Adipose tissue (tissue), 3 donors: ENCODE data around the gene PPP4R3B. TPM values are rescaled to one million over a fixed set of nuclear protein-coding genes. Genes with fewer than 3 reads are reported as not detected.
"Not testable (repeated sequence)": the region's sequence is repeated elsewhere in the genome, so short reads cannot be mapped to it uniquely, and the experiment has no call there.

Source experiments
- H3K27ac ChIP-seq: one replicate; pipeline ENCODE4 v1.5.1; 2013; ENCODE audit warnings: low read depth, low read length
- WGBS, 3 donors: extraction: QIAGEN DNeasy Blood & Tissue Kit; methylation state at CpG; one replicate each; pipeline ENCODE4 v1.1.7; 2013; 5-methylcytosine and 5-hydroxymethylcytosine counted together
- polyA plus RNA-seq, 3 donors: library from polyadenylated mRNA; stranded (reverse); fragments of 200-250 nt; gene quantifications; one replicate each; pipeline ENCODE4 v1.2.3, GENCODE V29; 2013
- donor health status: healthy with polysubstance abuse.
- donor health status: Bipolar disorder and iron deficiency.
- donor health status: healthy.

The PPP4R3B gene
- polyA plus RNA-seq, 3 donors: 18.4 to 34.9 (median 22.7) TPM

DNA sequence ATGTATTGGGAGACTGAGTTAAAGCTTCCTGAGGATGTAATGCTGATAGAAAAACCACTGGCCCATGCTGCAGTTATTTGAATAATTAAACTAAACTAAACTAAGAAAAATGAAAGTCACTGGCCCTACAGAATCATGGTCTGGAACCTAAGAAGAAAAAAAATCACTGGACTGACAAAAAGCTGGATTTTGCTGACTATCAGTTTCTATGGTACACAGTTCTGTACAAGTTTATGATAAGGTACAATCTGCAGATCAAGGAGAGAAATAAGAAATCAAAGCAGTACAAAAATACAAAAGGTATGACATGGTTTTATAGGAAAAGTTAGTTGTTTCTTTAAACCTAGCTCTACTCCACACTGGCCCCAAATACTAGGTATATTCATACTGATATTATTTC lies 15.6 kb downstream of the PPP4R3B start:
- H3K27ac ChIP-seq: no peak overlapping the region

DNA sequence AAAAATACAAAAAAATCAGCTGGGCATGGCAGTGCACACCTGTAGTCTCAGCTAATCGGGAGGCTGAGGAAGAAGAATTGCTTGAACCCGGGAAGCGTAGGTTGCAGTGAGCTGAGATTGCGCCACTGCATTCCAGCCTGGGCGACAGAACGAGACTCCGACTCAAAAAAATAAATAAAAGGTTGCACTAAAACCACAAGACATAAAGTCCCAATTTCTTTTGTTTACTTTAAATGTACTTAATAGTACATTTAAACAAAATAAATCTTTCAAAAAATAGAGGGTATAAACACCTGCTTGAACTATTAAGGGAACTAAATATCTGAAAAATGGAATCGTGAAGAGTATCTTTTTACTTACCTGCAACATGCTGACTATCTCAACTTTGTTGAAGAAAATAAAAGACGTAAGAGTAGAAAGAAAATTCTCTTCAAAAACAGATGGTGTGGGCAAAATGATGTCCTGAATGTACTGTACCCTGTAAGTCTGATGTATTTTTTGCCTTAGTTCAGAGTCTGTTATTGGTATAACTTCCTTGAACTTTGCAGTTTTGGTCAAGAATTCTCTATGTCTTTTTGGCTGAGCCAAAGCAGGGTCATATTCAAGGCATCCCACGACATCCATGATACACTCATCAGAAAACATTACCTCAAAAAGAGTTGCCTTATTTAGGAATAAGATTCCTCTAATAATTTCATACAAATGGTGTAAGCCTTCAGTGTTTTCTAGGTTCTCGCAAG lies 19.2 kb downstream of the PPP4R3B start:
- 90 to 93% (median 91%) methylated on average over 11 of the region's 11 CpGs for WGBS, 3 donors
- no peak overlapping the region for H3K27ac ChIP-seq

GRCh38 chr2:55596795-55597194 lies 20.6 kb downstream of the PPP4R3B start:
- H3K27ac ChIP-seq: not testable (repeated sequence)
- WGBS, 3 donors: 97 to 100% (median 99%) methylated on average over 6 of the region's 6 CpGs

DNA sequence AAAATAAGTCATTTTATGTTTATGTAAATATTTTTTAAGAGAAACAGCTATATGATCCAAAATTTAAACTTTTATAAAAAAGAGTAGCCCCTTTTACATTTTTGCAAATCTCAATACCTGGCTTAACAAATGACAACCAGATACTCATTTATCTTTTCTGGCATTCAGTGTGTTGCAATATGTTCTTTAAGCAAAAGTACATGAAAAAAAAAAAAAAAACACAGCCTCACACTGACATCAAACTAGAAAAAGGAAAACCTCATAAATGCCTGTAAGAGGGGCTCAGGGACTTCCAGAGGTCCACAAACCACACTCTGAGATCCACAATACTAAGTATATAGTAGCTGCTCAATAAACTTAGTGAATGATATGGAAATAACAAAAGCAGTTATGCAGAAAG lies 21.9 kb downstream of the PPP4R3B start:
- H3K27ac ChIP-seq: no peak overlapping the region

DNA sequence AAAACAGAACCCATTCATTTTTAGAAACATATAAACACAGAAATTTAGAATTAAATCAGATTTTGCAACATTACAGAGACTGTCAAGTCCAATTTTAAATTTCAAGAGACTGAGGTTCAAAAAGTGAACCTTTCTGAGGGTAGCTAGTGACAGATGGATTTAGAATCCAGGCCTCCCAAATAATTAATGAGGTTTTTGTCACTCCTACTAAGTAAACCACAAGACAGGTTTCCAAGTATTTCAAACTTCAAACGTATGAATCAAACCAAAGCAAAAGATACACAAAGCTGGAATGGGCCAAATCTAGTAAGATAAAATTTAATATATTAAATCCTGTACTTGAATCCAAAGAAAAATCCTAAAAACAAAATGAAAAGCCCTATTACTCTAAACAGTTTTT lies 25.3 kb downstream of the PPP4R3B start:
- WGBS, 3 donors: 12 to 42% (median 37%) methylated on average over 1 of the region's 1 CpG
- no peak overlapping the region for H3K27ac ChIP-seq

DNA sequence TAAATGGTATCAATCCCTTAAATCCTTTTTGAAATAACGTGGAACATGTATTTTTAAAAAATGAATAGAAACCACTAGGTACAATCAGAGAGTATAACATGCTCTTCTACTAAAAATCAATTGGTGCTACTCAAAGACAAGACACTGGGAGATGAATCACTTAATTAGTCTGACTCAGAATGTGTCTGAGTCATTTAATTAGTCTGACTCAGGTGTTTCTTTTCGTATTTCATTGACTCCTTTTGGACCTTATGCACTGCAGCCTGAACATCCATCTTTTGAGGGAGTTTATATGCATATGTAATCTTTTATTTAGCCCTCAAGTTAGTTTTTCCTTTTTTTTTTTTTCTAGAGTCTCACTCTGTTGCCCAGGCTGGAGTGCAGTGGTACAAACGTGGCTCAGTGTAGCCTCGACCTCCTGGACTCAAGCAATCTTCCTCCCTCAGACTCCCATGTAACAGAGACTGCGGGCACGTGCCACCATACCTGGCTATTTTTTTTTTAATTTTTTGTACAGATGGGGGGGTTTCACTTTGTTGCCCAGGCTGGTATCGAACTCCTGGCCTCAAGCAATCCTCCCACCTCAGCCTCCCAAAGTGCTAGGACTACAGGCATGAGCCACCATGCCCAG lies 26.5 kb downstream of the PPP4R3B start:
- 72 to 92% (median 77%) methylated on average over 7 of the region's 7 CpGs for WGBS, 3 donors

GRCh38 chr2:55585451-55586080 lies 31.9 kb downstream of the PPP4R3B start:
- 67 to 82% (median 69%) methylated on average over 2 of the region's 2 CpGs for WGBS, 3 donors
- H3K27ac ChIP-seq: no peak overlapping the region

More for the DNA sequence above, 26.5 kb downstream of the PPP4R3B start:
- no peak overlapping the region for H3K27ac ChIP-seq

- H3K27ac ChIP-seq: no peak overlapping the region
- WGBS, 3 donors: 55 to 73% (median 65%) methylated on average over 4 of the region's 4 CpGs
Observed at GRCh38 chr2:55581874-55582547, 35.4 kb downstream of the PPP4R3B start.

DNA sequence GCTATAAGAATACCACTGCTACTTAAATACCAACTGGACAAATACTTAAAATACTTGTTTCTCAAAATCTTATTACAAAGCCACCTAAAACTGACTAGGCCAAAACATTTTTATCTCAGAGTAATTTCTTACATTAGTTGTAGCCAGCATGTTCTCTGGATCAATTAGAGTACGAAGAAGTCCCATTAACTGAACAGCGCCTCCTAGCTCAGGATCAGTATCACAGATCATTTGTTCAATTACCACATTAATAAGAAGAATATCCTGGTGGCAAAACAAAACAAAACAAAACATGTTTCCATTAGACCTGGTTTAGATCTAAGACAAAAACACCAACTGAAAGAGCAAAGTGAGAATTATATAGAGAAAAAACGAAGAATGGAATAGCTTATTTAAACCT lies 36.0 kb downstream of the PPP4R3B start:
- WGBS, 3 donors: 88 to 91% (median 88%) methylated on average over 3 of the region's 3 CpGs
- H3K27ac ChIP-seq: no peak overlapping the region

GRCh38 chr2:55569002-55569401 lies 48.4 kb downstream of the PPP4R3B start:
- H3K27ac ChIP-seq: not testable (repeated sequence)
- WGBS, 3 donors: 85 to 95% (median 90%) methylated on average over 8 of the region's 8 CpGs

GRCh38 chr2:55567298-55567697 lies 50.1 kb downstream of the PPP4R3B start:
- H3K27ac ChIP-seq: no peak overlapping the region
- 87 to 93% (median 89%) methylated on average over 4 of the region's 4 CpGs for WGBS, 3 donors

DNA sequence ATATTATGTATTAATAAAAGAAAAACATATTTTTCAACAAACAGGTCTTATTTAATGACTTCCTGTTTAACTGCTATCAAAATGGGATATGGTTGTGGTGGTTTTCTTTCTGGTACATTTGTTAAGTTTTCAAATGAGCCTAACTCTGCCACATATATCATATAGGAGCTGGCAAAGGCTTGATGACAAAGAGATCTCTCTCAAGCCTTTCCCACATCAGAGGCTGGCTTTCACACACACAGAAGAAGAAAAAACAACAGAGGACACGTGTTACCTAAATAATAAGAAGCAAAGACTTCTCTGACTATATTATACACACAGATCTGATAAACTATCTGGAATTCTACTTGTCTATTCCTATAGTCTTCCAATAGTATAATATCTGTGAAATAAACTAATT lies 51.8 kb downstream of the PPP4R3B start:
- 94 to 96% (median 95%) methylated on average over 1 of the region's 1 CpG for WGBS, 3 donors

DNA sequence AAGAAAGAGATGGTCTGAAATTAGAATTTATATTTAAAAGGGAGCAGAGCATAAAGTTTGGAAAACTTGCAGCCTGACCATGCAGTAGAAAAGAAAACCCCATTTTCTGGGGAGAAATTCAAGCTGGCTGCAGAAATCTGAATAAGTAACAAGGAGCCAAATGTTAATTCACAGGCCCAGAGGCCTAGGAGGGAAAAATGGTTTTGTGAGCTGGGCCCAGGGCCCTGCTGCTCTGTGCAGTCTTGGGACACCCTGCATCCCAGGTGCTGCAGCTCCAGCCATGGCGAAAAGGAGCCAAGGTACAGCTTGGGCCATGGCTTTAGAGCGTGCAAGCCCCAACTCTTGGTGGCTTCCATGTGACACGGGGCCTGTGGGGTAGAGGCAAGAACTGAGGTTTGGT lies 56.6 kb downstream of the PPP4R3B start:
- H3K27ac ChIP-seq: no peak overlapping the region
- WGBS, 3 donors: 97% methylated on average over 3 of the region's 3 CpGs

More for the DNA sequence above, 51.8 kb downstream of the PPP4R3B start:
- H3K27ac ChIP-seq: no peak overlapping the region

GRCh38 chr2:55556809-55557208 lies 60.6 kb downstream of the PPP4R3B start:
- WGBS, 3 donors: 96 to 98% (median 96%) methylated on average over 9 of the region's 9 CpGs
- no peak overlapping the region for H3K27ac ChIP-seq

- no peak overlapping the region for H3K27ac ChIP-seq
Observed at GRCh38 chr2:55555977-55556376, 61.4 kb downstream of the PPP4R3B start.

- WGBS, 3 donors: 93 to 96% (median 94%) methylated on average over 3 of the region's 3 CpGs
- H3K27ac ChIP-seq: no peak overlapping the region
Observed at GRCh38 chr2:55553321-55553720, 64.1 kb downstream of the PPP4R3B start.

DNA sequence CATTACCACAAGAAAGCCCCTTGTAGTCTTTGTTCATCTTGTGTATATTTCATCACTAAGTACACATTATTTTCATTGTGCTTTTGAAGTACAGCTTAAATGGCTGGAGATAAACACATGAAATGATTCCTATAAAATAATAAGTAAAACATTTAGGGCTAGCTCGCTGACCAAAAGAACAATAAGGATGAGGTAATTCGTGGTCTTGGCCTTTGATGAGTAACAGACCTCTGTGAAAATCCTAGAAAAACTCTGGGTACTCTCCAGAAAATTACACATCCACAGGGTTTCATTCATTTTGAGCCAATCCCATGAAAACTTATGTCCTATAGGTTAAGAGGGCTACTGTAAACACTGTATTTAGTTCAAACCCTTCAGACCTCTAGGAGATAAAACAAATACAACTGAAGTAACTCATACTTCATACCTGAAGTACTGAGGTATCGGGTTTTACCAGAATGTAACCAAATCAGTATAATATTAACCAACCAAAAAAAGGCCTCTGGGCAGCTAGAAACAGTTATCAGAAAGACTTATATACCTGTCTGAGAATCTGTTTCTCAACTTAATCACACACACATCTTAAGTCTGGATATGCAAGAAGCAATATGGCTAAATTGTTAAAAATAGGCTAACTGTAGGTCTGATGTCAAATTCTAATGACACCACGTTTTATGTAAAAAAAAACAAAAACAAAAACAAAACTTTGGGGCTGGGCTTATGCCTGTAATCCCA lies 66.9 kb downstream of the PPP4R3B start:
- no peak overlapping the region for H3K27ac ChIP-seq
- WGBS, 3 donors: 74 to 77% (median 74%) methylated on average over 4 of the region's 4 CpGs

GRCh38 chr2:55547679-55548078 lies 69.7 kb downstream of the PPP4R3B start:
- H3K27ac ChIP-seq: not testable (repeated sequence)
- 91 to 99% (median 92%) methylated on average over 8 of the region's 8 CpGs for WGBS, 3 donors

GRCh38 chr2:55547001-55547400 lies 70.4 kb downstream of the PPP4R3B start:
- 88 to 96% (median 90%) methylated on average over 1 of the region's 1 CpG for WGBS, 3 donors
- no peak overlapping the region for H3K27ac ChIP-seq
